SK-N-SH (cell line): ENCODE measurements around the gene PDK2. TPM values are rescaled to one million over a fixed set of nuclear protein-coding genes. Genes with fewer than 3 reads are reported as not detected.

Experiments used
- CTCF ChIA-PET: fragments of 300-600, 350-600 bp; formaldehyde crosslinking; extraction: SDS; loops from one replicate; lab custom pipeline; 2021; lab: Yijun Ruan, JAX
- POLR2A ChIA-PET: fragments of 350-600 bp; sonication (Branson Sonifier 250); formaldehyde crosslinking; extraction: SDS; loops from one replicate; lab custom pipeline; 2020; ENCODE audit warnings: antibody characterized with exemption, inconsistent platforms; lab: Yijun Ruan, JAX
- DNase-seq: peaks from one replicate; pipeline ENCODE4 v3.0.0; 2012
- H2AFZ ChIP-seq: fragments of 200-600 bp; sonication (generic); 2 replicates; pipeline ENCODE4 v1.8.1; 2016; ENCODE audit warnings: antibody characterized with exemption, mild to moderate bottlenecking, low read depth
- H3F3A ChIP-seq: fragments of 200-600 bp; sonication (generic); replicated peaks from 2 replicates; pipeline ENCODE3; 2016; ENCODE audit warnings: antibody characterized with exemption, mild to moderate bottlenecking; ENCODE audit not compliant: insufficient read depth
- H3K27ac ChIP-seq, 2 experiments: fragments of 200-500 bp in 1 of 2; fragments of 200-600 bp in 1 of 2; sonication (Bioruptor generic) in 1 of 2; sonication (generic), shearing (Covaris generic) in 1 of 2; 2 replicates each; pipeline versions ENCODE4 v1.5.1 to v1.6.1; 2014 to 2016; ENCODE audit warnings: low read depth in 2 of 2, inconsistent platforms in 1 of 2, low read length in 1 of 2, mild to moderate bottlenecking in 1 of 2, mixed read lengths in 1 of 2
- H3K27me3 ChIP-seq: fragments of 200-600 bp; sonication (generic), shearing (Covaris generic); 2 replicates; pipeline ENCODE4 v1.6.1; 2016; ENCODE audit warnings: mixed run types; ENCODE audit not compliant: insufficient read depth
- H3K36me3 ChIP-seq, 2 experiments: fragments of 200-500 bp in 1 of 2; fragments of 200-600 bp in 1 of 2; sonication (Bioruptor generic) in 1 of 2; sonication (generic) in 1 of 2; replicated peaks in 1 of 2; 2 replicates each; pipeline versions ENCODE3 to v1.5.1; 2014 to 2016; ENCODE audit warnings: low read length in 1 of 2, mild to moderate bottlenecking in 1 of 2; ENCODE audit not compliant: insufficient read depth in 2 of 2, control insufficient read depth in 1 of 2
- H3K4me1 ChIP-seq, 2 experiments: fragments of 200-500 bp in 1 of 2; fragments of 200-600 bp in 1 of 2; sonication (Bioruptor generic) in 1 of 2; sonication (generic), shearing (Covaris generic) in 1 of 2; 2 replicates each; pipeline versions ENCODE4 v1.5.1 to v1.6.1; 2014 to 2016; ENCODE audit warnings: low read depth in 1 of 2, low read length in 1 of 2, mixed run types in 1 of 2; ENCODE audit not compliant: insufficient read depth in 2 of 2, control insufficient read depth in 1 of 2
- H3K4me2 ChIP-seq: fragments of 200-600 bp; sonication (generic), shearing (Covaris generic); 2 replicates; pipeline ENCODE4 v1.6.1; 2017; ENCODE audit warnings: mixed run types
- H3K4me3 ChIP-seq, 2 experiments: fragments of 200-500 bp in 1 of 2; fragments of 200-600 bp in 1 of 2; sonication (Bioruptor generic) in 1 of 2; sonication (generic), shearing (Covaris generic) in 1 of 2; 2 replicates each; pipeline versions ENCODE4 v1.5.1 to v1.8.1; 2014 to 2016; ENCODE audit warnings: low read depth in 2 of 2, inconsistent platforms in 1 of 2, low read length in 1 of 2, mild to moderate bottlenecking in 1 of 2, mixed read lengths in 1 of 2, moderate library complexity in 1 of 2
- H3K79me2 ChIP-seq: fragments of 200-600 bp; sonication (generic); 2 replicates; pipeline ENCODE4 v1.8.1; 2017; ENCODE audit warnings: mild to moderate bottlenecking; ENCODE audit not compliant: insufficient read depth
- H3K9ac ChIP-seq: fragments of 200-600 bp; sonication (generic); 2 replicates; pipeline ENCODE4 v1.6.1; 2017; ENCODE audit warnings: mixed run types
- H3K9me2 ChIP-seq: fragments of 200-600 bp; sonication (generic); 2 replicates; pipeline ENCODE4 v1.6.1; 2017; ENCODE audit warnings: mixed run types
- H3K9me3 ChIP-seq: fragments of 200-600 bp; sonication (generic); 2 replicates; pipeline ENCODE4 v1.6.1; 2017; ENCODE audit warnings: mixed run types, mild to moderate bottlenecking, moderate library complexity
- H4K20me1 ChIP-seq: fragments of 200-600 bp; sonication (generic); 2 replicates; pipeline ENCODE4 v1.6.1; 2017; ENCODE audit warnings: mild to moderate bottlenecking, mixed run types; ENCODE audit not compliant: insufficient read depth
- EZH2phosphoT487 ChIP-seq: fragments of 200-600 bp; sonication (generic); IDR thresholded peaks from 2 replicates; pipeline ENCODE4 v1.6.1; 2017; ENCODE audit warnings: low read depth, mixed run types, mild to moderate bottlenecking, antibody characterized with exemption, moderate library complexity, borderline replicate concordance
- FOSL2 ChIP-seq: IDR thresholded peaks from 2 replicates; pipeline ENCODE4 v1.4.0; 2012; ENCODE audit warnings: low read depth, mild to moderate bottlenecking, moderate library complexity, borderline replicate concordance
- GABPA ChIP-seq: IDR thresholded peaks from 2 replicates; pipeline ENCODE4 v1.4.0; 2012; ENCODE audit warnings: low read depth, mild to moderate bottlenecking
- GATA2 ChIP-seq: sonication (generic); formaldehyde crosslinking; IDR thresholded peaks from 2 replicates; pipeline ENCODE4 v1.5.0; 2020; ENCODE audit warnings: mild to moderate bottlenecking, missing genetic modification reagents
- NRF1 ChIP-seq: IDR thresholded peaks from 2 replicates; pipeline ENCODE4 v1.6.1; 2012; ENCODE audit warnings: low read depth, mild to moderate bottlenecking, low read length
- POLR2AphosphoS5 ChIP-seq: IDR thresholded peaks from 2 replicates; pipeline ENCODE4 v1.6.1; 2012; ENCODE audit warnings: low read depth, low read length
- RAD21 ChIP-seq: IDR thresholded peaks from 2 replicates; pipeline ENCODE4 v1.6.1; 2012; ENCODE audit warnings: mild to moderate bottlenecking, low read length
- RFX5 ChIP-seq: IDR thresholded peaks from 2 replicates; pipeline ENCODE4 v1.6.1; 2012; ENCODE audit warnings: mild to moderate bottlenecking, improper control_type of control experiment, low read length
- RXRA ChIP-seq: IDR thresholded peaks from 2 replicates; pipeline ENCODE4 v1.4.0; 2012; ENCODE audit warnings: low read depth, mild to moderate bottlenecking, borderline replicate concordance
- SMC3 ChIP-seq: IDR thresholded peaks from 2 replicates; pipeline ENCODE4 v1.6.1; 2012; ENCODE audit warnings: low read depth, low read length, improper control_type of control experiment
- TAF1 ChIP-seq: IDR thresholded peaks from 2 replicates; pipeline ENCODE4 v1.6.1; 2012; ENCODE audit warnings: low read depth, mild to moderate bottlenecking, low read length, moderate library complexity, borderline replicate concordance
- TCF12 ChIP-seq: IDR thresholded peaks from 2 replicates; pipeline ENCODE4 v1.4.0; 2012
- TEAD4 ChIP-seq: IDR thresholded peaks from 2 replicates; pipeline ENCODE4 v1.4.0; 2012; ENCODE audit warnings: mild to moderate bottlenecking, borderline replicate concordance; ENCODE audit not compliant: insufficient read depth
- WGBS: methylation state at CpG from one replicate; pipeline ENCODE4 v1.1.6; 2017; ENCODE audit warnings: low lambda C conversion rate; 5-methylcytosine and 5-hydroxymethylcytosine counted together
- polyA plus RNA-seq, 3 experiments: library from polyadenylated mRNA; depleted of rRNA; stranded (reverse); fragments of >200 nt; gene quantifications; 2 replicates each; pipeline ENCODE4 v1.2.3, GENCODE V29; 2012
- TF ChIP-seq, protein P1 (sequence below): IDR thresholded peaks from 2 replicates; pipeline ENCODE4 v1.4.0; 2012; ENCODE audit warnings: low read depth, borderline replicate concordance
- TF ChIP-seq, protein P2 (sequence below): IDR thresholded peaks from 2 replicates; pipeline ENCODE4 v1.4.0; 2012; ENCODE audit warnings: low read depth
- TF ChIP-seq, protein P3 (sequence below): IDR thresholded peaks from 2 replicates; pipeline ENCODE4 v1.4.0; 2012; ENCODE audit warnings: low read depth, borderline replicate concordance
- TF ChIP-seq, protein P4 (sequence below): IDR thresholded peaks from 2 replicates; pipeline ENCODE4; 2012
- TF ChIP-seq, protein P5 (sequence below): fragments of 200-600 bp; sonication (generic); IDR thresholded peaks from 2 replicates; pipeline ENCODE4 v1.6.1; 2017; ENCODE audit warnings: antibody characterized with exemption, mild to moderate bottlenecking, moderate library complexity

Gene PDK2
- polyA plus RNA-seq, 1 of the 3 experiments (the other 2 are of a cell fraction) = 124 TPM

DNA sequence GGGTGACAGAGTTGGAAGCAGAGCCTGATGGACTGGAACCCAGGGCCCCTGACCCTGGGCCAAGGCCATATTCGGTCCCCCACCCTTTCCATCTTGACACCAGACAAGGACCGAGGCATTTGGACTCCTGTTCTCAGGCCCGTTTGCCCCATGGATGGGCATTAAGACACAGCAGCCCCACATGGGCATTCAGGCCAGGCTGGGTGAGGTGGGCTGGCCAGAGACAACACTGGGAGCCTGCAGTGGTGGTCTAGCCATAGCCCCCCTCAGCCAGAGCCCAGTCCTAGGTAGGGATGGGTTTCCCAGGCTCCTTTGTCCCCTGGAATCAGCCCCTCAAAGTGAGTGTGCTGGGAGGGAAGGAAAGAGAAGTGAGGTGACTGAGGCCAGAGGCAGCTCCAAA is 1.6 kb downstream of the PDK2 start:
- Histone ChIP-seq H3K36me3 (peaks cover 0 to 17% of the 10 kb centered on the region in 2 experiments), H3K79me2 (no peaks in the 10 kb centered on the region), H3K9me3 (no peaks in the 10 kb centered on the region), H3K27me3 (no peaks in the 10 kb centered on the region), H3K4me2 (peak overlapping the region; percentile 100; the same call in 1 of the 2 replicates), H3F3A (peaks cover 41% of the 10 kb centered on the region), H3K27ac (no peak overlapping the region), H3K9ac (no peak overlapping the region), H3K4me1 (peaks cover 3 to 28% of the 10 kb centered on the region in 2 experiments; a peak in 1 of 4 replicates), H2AFZ (no peak overlapping the region), H4K20me1 (peaks cover 21% of the 10 kb centered on the region), H3K4me3 (no peak overlapping the region; a peak in 1 of 4 replicates), H3K9me2 (no peaks in the 10 kb centered on the region)
- TF ChIP-seq EZH2phosphoT487 = no peak
- no peak for TF ChIP-seq RFX5
- TF ChIP-seq FOSL2 = no peak
- no peak for TF ChIP-seq POLR2AphosphoS5
- no peak for TF ChIP-seq TEAD4
- no peak for TF ChIP-seq TAF1
- no peak for TF ChIP-seq GATA2 (CRISPR knock-in tag)
- TF ChIP-seq, protein P1, sequence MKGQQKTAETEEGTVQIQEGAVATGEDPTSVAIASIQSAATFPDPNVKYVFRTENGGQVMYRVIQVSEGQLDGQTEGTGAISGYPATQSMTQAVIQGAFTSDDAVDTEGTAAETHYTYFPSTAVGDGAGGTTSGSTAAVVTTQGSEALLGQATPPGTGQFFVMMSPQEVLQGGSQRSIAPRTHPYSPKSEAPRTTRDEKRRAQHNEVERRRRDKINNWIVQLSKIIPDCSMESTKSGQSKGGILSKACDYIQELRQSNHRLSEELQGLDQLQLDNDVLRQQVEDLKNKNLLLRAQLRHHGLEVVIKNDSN = no peak
- TF ChIP-seq, protein P2, sequence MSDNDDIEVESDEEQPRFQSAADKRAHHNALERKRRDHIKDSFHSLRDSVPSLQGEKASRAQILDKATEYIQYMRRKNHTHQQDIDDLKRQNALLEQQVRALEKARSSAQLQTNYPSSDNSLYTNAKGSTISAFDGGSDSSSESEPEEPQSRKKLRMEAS = no peak
- TF ChIP-seq, protein P3, sequence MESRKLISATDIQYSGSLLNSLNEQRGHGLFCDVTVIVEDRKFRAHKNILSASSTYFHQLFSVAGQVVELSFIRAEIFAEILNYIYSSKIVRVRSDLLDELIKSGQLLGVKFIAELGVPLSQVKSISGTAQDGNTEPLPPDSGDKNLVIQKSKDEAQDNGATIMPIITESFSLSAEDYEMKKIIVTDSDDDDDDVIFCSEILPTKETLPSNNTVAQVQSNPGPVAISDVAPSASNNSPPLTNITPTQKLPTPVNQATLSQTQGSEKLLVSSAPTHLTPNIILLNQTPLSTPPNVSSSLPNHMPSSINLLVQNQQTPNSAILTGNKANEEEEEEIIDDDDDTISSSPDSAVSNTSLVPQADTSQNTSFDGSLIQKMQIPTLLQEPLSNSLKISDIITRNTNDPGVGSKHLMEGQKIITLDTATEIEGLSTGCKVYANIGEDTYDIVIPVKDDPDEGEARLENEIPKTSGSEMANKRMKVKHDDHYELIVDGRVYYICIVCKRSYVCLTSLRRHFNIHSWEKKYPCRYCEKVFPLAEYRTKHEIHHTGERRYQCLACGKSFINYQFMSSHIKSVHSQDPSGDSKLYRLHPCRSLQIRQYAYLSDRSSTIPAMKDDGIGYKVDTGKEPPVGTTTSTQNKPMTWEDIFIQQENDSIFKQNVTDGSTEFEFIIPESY = no peak
- no peak for TF ChIP-seq TCF12
- no peak for TF ChIP-seq RAD21
- no peak for TF ChIP-seq GABPA
- no peak for TF ChIP-seq SMC3
- no peak for TF ChIP-seq NRF1
- TF ChIP-seq RXRA = no peak
- TF ChIP-seq, protein P4, sequence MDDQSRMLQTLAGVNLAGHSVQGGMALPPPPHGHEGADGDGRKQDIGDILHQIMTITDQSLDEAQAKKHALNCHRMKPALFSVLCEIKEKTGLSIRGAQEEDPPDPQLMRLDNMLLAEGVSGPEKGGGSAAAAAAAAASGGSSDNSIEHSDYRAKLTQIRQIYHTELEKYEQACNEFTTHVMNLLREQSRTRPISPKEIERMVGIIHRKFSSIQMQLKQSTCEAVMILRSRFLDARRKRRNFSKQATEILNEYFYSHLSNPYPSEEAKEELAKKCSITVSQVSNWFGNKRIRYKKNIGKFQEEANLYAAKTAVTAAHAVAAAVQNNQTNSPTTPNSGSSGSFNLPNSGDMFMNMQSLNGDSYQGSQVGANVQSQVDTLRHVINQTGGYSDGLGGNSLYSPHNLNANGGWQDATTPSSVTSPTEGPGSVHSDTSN = no peak
- TF ChIP-seq, protein P5, sequence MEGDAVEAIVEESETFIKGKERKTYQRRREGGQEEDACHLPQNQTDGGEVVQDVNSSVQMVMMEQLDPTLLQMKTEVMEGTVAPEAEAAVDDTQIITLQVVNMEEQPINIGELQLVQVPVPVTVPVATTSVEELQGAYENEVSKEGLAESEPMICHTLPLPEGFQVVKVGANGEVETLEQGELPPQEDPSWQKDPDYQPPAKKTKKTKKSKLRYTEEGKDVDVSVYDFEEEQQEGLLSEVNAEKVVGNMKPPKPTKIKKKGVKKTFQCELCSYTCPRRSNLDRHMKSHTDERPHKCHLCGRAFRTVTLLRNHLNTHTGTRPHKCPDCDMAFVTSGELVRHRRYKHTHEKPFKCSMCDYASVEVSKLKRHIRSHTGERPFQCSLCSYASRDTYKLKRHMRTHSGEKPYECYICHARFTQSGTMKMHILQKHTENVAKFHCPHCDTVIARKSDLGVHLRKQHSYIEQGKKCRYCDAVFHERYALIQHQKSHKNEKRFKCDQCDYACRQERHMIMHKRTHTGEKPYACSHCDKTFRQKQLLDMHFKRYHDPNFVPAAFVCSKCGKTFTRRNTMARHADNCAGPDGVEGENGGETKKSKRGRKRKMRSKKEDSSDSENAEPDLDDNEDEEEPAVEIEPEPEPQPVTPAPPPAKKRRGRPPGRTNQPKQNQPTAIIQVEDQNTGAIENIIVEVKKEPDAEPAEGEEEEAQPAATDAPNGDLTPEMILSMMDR = no peak
- no peak for DNase-seq
- 61% methylated on average over 2 of the region's 3 CpGs for WGBS
- POLR2A ChIA-PET = interaction anchor here (1.0 kb wide), 1 partner anchor 55 kb away, joined by 3 read pairs; no protein-coding TSS in a partner anchor
- CTCF ChIA-PET = interaction anchor here (0.7 to 15.0 kb wide), 14 partner anchors 9 to 301 kb away, joined by 3 to 297 read pairs (median 5); partner anchors contain the start of gene LRRC59
